GM12878 (cell line): ENCODE data around the gene CENPQ. TPM values are rescaled to one million over a fixed set of nuclear protein-coding genes. Genes with fewer than 3 reads are reported as not detected.

ENCODE experiments used
- ATF7 ChIP-seq: fragments of 450-650 bp; IDR thresholded peaks from 2 replicates; pipeline ENCODE4 v1.6.1; 2016; ENCODE audit warnings: low read depth, mild to moderate bottlenecking
- CEBPB ChIP-seq, 2 experiments: fragments of 150-350 bp in 1 of 2; IDR thresholded peaks; 2 replicates each; pipeline ENCODE4 v1.6.1; 2012 to 2014; ENCODE audit warnings: low read depth in 2 of 2, low read length in 2 of 2, borderline replicate concordance in 1 of 2, inconsistent platforms in 1 of 2
- EGR1 ChIP-seq, 2 experiments: IDR thresholded peaks; 1 replicate in 1 of 2; 2 replicates in 1 of 2; pipeline ENCODE4 v1.6.1; 2011 to 2012; ENCODE audit warnings: low read depth in 2 of 2, low read length in 2 of 2, borderline replicate concordance in 1 of 2, mild to moderate bottlenecking in 1 of 2, moderate library complexity in 1 of 2
- FOXK2 ChIP-seq: fragments of 450-650 bp; IDR thresholded peaks from 2 replicates; pipeline ENCODE4 v1.6.1; 2017; ENCODE audit warnings: mild to moderate bottlenecking, moderate library complexity
- HCFC1 ChIP-seq: fragments of 150-350 bp; IDR thresholded peaks from 2 replicates; pipeline ENCODE4 v1.6.1; 2014; ENCODE audit warnings: low read length
- IKZF2 ChIP-seq, 2 experiments: fragments of 450-650 bp; IDR thresholded peaks; 2 replicates each; pipeline ENCODE4 v1.6.1; 2017; ENCODE audit warnings: mild to moderate bottlenecking in 2 of 2, moderate library complexity in 2 of 2
- KAT2A ChIP-seq: conservative IDR thresholded peaks from 2 replicates; pipeline ENCODE4 v1.6.1; 2011; ENCODE audit warnings: low read depth, low read length; ENCODE audit not compliant: control insufficient read depth
- MYC ChIP-seq: IDR thresholded peaks from 2 replicates; pipeline ENCODE4 v1.6.1; 2011; ENCODE audit warnings: mild to moderate bottlenecking, low read length, moderate library complexity, inconsistent platforms; ENCODE audit not compliant: insufficient read depth, insufficient replicate concordance, insufficient read length, severe bottlenecking
- NFXL1 ChIP-seq: fragments of 450-650 bp; IDR thresholded peaks from 2 replicates; pipeline ENCODE4 v1.6.1; 2017; ENCODE audit warnings: antibody characterized with exemption, mild to moderate bottlenecking, borderline replicate concordance
- PAX8 ChIP-seq: fragments of 450-650 bp; IDR thresholded peaks from 2 replicates; pipeline ENCODE4 v1.6.1; 2017; ENCODE audit warnings: mild to moderate bottlenecking, moderate library complexity
- RAD21 ChIP-seq: IDR thresholded peaks from 2 replicates; pipeline ENCODE4 v1.6.1; 2011; ENCODE audit warnings: mild to moderate bottlenecking, low read depth, low read length, moderate library complexity; ENCODE audit not compliant: insufficient read depth
- SPI1 ChIP-seq: IDR thresholded peaks from 2 replicates; pipeline ENCODE4 v1.6.1; 2011; ENCODE audit warnings: low read depth, mild to moderate bottlenecking, low read length, moderate library complexity, borderline replicate concordance; ENCODE audit not compliant: insufficient read depth
- TAF1 ChIP-seq: IDR thresholded peaks from 2 replicates; pipeline ENCODE4 v1.6.1; 2011; ENCODE audit warnings: mild to moderate bottlenecking, low read depth, low read length, borderline replicate concordance
- TCF12 ChIP-seq: IDR thresholded peaks from 2 replicates; pipeline ENCODE4 v1.6.1; 2011; ENCODE audit warnings: low read depth, mild to moderate bottlenecking, low read length
- ZNF207 ChIP-seq: fragments of 450-650 bp; IDR thresholded peaks from 2 replicates; pipeline ENCODE4 v1.6.1; 2014; ENCODE audit warnings: antibody characterized with exemption, mild to moderate bottlenecking, borderline replicate concordance
- ZNF24 ChIP-seq: fragments of 450-650 bp; IDR thresholded peaks from 2 replicates; pipeline ENCODE4 v1.6.1; 2017; ENCODE audit warnings: antibody characterized with exemption, mild to moderate bottlenecking
- ZSCAN29 ChIP-seq: fragments of 450-650 bp; IDR thresholded peaks from 2 replicates; pipeline ENCODE4 v1.6.1; 2017; ENCODE audit warnings: mild to moderate bottlenecking, moderate library complexity
- polyA plus RNA-seq, 11 experiments: library from polyadenylated mRNA; depleted of rRNA in 4 of 11; unstranded in 6 of 11; stranded (reverse) in 5 of 11; fragments of >200 nt; fragmentation: Nextera tagmentation in 4 of 11; fragmentation: Illumina TruSeq in 1 of 11; extraction: Ambion mirVana in 4 of 11; extraction: Trizol in 1 of 11; gene quantifications; 1 replicate in 1 of 11; 2 replicates in 10 of 11; pipeline versions ENCODE4 v1.2.1 to v1.2.3, GENCODE V29; 2011 to 2016; ENCODE audit warnings: inconsistent platforms in 2 of 11, missing spikeins in 2 of 11, low read depth in 1 of 11
- total RNA-seq, 4 experiments: library from RNA; depleted of rRNA in 3 of 4; stranded (reverse); fragments of >200 nt in 3 of 4; fragmentation: Illumina TruSeq in 1 of 4; extraction: Trizol in 1 of 4; gene quantifications; 2 replicates each; pipeline versions ENCODE4 v1.2.1 to v1.2.3, GENCODE V29; 2013 to 2021
- TF ChIP-seq, protein P1 (sequence below): fragments of 450-650 bp; IDR thresholded peaks from 2 replicates; pipeline ENCODE4 v1.6.1; 2014; ENCODE audit warnings: mild to moderate bottlenecking
- TF ChIP-seq, protein P2 (sequence below): IDR thresholded peaks from 2 replicates; pipeline ENCODE4 v1.6.1; 2011; ENCODE audit warnings: low read depth, mild to moderate bottlenecking, low read length, moderate library complexity, borderline replicate concordance; ENCODE audit errors: extremely low read depth
- TF ChIP-seq, protein P3 (sequence below): fragments of 450-650 bp; IDR thresholded peaks from 2 replicates; pipeline ENCODE4 v1.6.1; 2017; ENCODE audit warnings: mild to moderate bottlenecking

CENPQ gene
- total and polyA plus RNA-seq, 10 of the 15 experiments (the other 5 are each of a cell fraction or from before 2014, with no cell fraction given) = 7.4 to 34.2 (median 17.8) TPM

DNA sequence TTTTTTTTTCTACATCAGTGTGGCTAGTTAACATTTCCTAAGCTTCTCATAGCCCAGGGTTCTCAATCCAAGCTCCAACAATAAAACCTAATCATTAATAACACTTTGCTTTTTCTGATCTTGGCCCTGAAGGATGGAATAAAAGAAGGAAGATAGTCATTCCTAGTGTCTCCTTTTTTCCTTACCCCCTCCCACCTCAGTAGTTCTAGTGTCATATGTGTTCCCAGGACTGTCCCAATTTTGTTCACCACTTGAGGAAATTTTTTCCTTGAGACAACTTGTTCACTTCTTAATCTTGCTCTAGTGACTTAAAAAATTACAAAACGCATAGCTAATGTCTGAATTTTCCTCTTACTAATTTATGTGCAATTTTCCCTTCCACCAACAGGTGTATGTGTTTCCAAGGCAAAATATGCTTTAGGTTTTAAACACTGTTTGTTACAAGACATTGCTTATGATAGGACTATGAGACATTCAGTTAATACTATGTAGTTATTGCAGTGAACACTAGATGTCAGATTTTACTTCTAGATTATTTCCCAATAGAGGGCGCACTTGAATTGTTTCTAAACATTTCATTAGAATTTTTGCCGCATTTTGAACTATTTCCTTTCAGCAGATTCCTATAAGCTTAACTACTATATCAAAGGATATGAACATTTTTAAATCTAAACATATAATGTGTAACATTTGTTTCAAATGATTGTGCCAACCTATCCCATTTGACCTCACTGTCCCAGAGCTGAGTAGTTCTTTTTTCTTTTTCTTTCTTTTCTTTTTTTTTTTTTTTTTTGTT lies 68.8 kb downstream of the CENPQ start (continued):
- TF ChIP-seq, protein P1, sequence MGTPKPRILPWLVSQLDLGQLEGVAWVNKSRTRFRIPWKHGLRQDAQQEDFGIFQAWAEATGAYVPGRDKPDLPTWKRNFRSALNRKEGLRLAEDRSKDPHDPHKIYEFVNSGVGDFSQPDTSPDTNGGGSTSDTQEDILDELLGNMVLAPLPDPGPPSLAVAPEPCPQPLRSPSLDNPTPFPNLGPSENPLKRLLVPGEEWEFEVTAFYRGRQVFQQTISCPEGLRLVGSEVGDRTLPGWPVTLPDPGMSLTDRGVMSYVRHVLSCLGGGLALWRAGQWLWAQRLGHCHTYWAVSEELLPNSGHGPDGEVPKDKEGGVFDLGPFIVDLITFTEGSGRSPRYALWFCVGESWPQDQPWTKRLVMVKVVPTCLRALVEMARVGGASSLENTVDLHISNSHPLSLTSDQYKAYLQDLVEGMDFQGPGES = no peak
- TF ChIP-seq FOXK2 (no peak), MYC (no peak), IKZF2 (IDR thresholded peaks at IDR 0.05) (no peak), TAF1 (no peak), ATF7 (no peak), EGR1 (IDR thresholded peaks at IDR 0.05; ENCODE audit: borderline replicate concordance in 1 of 2, low read depth in 2 of 2, low read length in 2 of 2) (no peak), RAD21 (peak; percentile 68), ZNF207 (no peak), PAX8 (no peak), SPI1 (no peak), ZSCAN29 (no peak), NFXL1 (no peak), KAT2A (no peak), ZNF24 (no peak), HCFC1 (no peak), TCF12 (no peak), CEBPB (IDR thresholded peaks at IDR 0.05; ENCODE audit: borderline replicate concordance in 1 of 2, low read depth in 2 of 2, low read length in 2 of 2) (no peak)
- TF ChIP-seq, protein P2, sequence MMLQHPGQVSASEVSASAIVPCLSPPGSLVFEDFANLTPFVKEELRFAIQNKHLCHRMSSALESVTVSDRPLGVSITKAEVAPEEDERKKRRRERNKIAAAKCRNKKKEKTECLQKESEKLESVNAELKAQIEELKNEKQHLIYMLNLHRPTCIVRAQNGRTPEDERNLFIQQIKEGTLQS = peak; percentile 26; the same call in 1 of the 2 replicates
- TF ChIP-seq, protein P3, sequence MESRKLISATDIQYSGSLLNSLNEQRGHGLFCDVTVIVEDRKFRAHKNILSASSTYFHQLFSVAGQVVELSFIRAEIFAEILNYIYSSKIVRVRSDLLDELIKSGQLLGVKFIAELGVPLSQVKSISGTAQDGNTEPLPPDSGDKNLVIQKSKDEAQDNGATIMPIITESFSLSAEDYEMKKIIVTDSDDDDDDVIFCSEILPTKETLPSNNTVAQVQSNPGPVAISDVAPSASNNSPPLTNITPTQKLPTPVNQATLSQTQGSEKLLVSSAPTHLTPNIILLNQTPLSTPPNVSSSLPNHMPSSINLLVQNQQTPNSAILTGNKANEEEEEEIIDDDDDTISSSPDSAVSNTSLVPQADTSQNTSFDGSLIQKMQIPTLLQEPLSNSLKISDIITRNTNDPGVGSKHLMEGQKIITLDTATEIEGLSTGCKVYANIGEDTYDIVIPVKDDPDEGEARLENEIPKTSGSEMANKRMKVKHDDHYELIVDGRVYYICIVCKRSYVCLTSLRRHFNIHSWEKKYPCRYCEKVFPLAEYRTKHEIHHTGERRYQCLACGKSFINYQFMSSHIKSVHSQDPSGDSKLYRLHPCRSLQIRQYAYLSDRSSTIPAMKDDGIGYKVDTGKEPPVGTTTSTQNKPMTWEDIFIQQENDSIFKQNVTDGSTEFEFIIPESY = no peak
